Fibroblast of lung (primary cell): Measurements from ENCODE around the gene NIBAN1.

Experiments
- EZH2 ChIP-seq: IDR thresholded peaks from 2 replicates; pipeline ENCODE4 v1.5.1; 2012; ENCODE audit warnings: low read length, control low read depth, mild to moderate bottlenecking; ENCODE audit errors: missing control alignments
- TF ChIP-seq, protein P1 (sequence below), 2 donors: IDR thresholded peaks in 1 of 2; conservative IDR thresholded peaks in 1 of 2; 1 replicate in 1 of 2; 2 replicates in 1 of 2; pipeline ENCODE4 v1.5.1; 2011 to 2012; ENCODE audit warnings: low read length in 2 of 2, control low read depth in 1 of 2, inconsistent platforms in 1 of 2, low read depth in 1 of 2, mild to moderate bottlenecking in 1 of 2

DNA sequence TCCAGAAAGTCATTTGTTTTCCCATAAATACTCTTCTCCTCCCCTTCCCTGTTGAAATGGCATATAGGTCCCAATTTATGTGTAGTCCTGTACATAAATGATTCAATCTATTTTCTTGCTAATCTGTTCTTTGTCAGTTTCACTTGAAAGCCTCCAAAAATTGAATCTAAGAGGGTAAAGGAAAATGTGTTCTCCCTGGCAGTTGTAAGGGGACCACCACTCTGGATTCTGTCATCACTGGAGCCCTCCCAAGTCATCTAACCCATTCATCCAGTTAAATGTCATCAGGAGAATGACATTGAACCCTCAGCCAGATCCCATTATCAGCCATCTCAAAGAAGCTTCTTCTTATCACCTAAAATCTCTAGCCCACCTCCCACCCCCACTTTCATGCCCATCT, 36.1 kb upstream of the NIBAN1 start:
- TF ChIP-seq, protein P1, sequence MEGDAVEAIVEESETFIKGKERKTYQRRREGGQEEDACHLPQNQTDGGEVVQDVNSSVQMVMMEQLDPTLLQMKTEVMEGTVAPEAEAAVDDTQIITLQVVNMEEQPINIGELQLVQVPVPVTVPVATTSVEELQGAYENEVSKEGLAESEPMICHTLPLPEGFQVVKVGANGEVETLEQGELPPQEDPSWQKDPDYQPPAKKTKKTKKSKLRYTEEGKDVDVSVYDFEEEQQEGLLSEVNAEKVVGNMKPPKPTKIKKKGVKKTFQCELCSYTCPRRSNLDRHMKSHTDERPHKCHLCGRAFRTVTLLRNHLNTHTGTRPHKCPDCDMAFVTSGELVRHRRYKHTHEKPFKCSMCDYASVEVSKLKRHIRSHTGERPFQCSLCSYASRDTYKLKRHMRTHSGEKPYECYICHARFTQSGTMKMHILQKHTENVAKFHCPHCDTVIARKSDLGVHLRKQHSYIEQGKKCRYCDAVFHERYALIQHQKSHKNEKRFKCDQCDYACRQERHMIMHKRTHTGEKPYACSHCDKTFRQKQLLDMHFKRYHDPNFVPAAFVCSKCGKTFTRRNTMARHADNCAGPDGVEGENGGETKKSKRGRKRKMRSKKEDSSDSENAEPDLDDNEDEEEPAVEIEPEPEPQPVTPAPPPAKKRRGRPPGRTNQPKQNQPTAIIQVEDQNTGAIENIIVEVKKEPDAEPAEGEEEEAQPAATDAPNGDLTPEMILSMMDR (conservative IDR thresholded peaks at IDR 0.05 in 1 of 2, IDR thresholded peaks at IDR 0.05 in 1 of 2; ENCODE audit: low read depth in 1 of 2, low read length in 2 of 2) = no peak
- TF ChIP-seq EZH2 = no peak
